Lower lobe of right lung (tissue), 2 donors: ENCODE data around the gene LLCFC1. TPM values are rescaled to one million over a fixed set of nuclear protein-coding genes. Genes with fewer than 3 reads are reported as not detected.
"Not testable (repeated sequence)": the region's sequence is repeated elsewhere in the genome, so short reads cannot be mapped to it uniquely, and the experiment has no call there.

ENCODE experiments used
- ATAC-seq, 2 donors: fragments of 200-7000 bp; cut with Tn5 transposase; one replicate each; pipeline ENCODE4 v1.9.1; 2020 to 2022; ENCODE audit warnings: mild to moderate bottlenecking in 2 of 2, moderate library complexity in 2 of 2
- DNase-seq: peaks from one replicate; pipeline ENCODE4 v3.0.0-alpha.2; 2020
- H3K27ac ChIP-seq: fragments of 200-600 bp; one replicate; pipeline ENCODE4 v1.8.0; 2022
- H3K27me3 ChIP-seq: fragments of 200-600 bp; one replicate; pipeline ENCODE4 v1.8.0; 2022; ENCODE audit warnings: low read depth
- H3K36me3 ChIP-seq: fragments of 200-600 bp; one replicate; pipeline ENCODE4 v1.8.0; 2022; ENCODE audit warnings: mild to moderate bottlenecking
- H3K4me1 ChIP-seq: fragments of 200-600 bp; one replicate; pipeline ENCODE4 v1.8.0; 2022
- H3K4me3 ChIP-seq: fragments of 200-600 bp; one replicate; pipeline ENCODE4 v1.8.0; 2022; ENCODE audit warnings: mild to moderate bottlenecking
- H3K9me3 ChIP-seq: fragments of 200-600 bp; one replicate; pipeline ENCODE4 v1.8.0; 2022
- intact Hi-C: fragments of 100-400 bp; cut with DNase I; formaldehyde crosslinking; loops from one replicate; pipeline ENCODE4 v1.11.0; 2022
- total RNA-seq: library from RNA; stranded (reverse); fragmentation: NEBNext Ultra II Directional; extraction: Animal tissue kit (Norgen Biotek cat#: 25700); gene quantifications from one replicate; pipeline ENCODE4 v1.2.1, GENCODE V29; 2021
- TF ChIP-seq, protein P1 (sequence below): fragments of 200-600 bp; IDR thresholded peaks from one replicate; pipeline ENCODE4 v1.8.0; 2022; ENCODE audit warnings: antibody characterized with exemption, mild to moderate bottlenecking
- donor health status: DM: no; HTN: yes; CAD: no; lungs with severe emphysema.

LLCFC1 gene
- total RNA-seq, 1 donor from 2014 or later: not detected

GRCh38 chr7:142968229-142968628 is 28.9 kb downstream of the LLCFC1 start:
- H3K4me1 ChIP-seq: no peaks in the 10 kb centered on the region
- no peak overlapping the region for H3K4me3 ChIP-seq
- H3K27ac ChIP-seq: no peak overlapping the region
- no peaks in the 10 kb centered on the region for H3K9me3 ChIP-seq
- intact Hi-C loops: no loop called here
- H3K27me3 ChIP-seq: no peaks in the 10 kb centered on the region
- DNase-seq (no peak), ATAC-seq (no peak)
- no peaks in the 10 kb centered on the region for H3K36me3 ChIP-seq
- TF ChIP-seq, protein P1, sequence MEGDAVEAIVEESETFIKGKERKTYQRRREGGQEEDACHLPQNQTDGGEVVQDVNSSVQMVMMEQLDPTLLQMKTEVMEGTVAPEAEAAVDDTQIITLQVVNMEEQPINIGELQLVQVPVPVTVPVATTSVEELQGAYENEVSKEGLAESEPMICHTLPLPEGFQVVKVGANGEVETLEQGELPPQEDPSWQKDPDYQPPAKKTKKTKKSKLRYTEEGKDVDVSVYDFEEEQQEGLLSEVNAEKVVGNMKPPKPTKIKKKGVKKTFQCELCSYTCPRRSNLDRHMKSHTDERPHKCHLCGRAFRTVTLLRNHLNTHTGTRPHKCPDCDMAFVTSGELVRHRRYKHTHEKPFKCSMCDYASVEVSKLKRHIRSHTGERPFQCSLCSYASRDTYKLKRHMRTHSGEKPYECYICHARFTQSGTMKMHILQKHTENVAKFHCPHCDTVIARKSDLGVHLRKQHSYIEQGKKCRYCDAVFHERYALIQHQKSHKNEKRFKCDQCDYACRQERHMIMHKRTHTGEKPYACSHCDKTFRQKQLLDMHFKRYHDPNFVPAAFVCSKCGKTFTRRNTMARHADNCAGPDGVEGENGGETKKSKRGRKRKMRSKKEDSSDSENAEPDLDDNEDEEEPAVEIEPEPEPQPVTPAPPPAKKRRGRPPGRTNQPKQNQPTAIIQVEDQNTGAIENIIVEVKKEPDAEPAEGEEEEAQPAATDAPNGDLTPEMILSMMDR: no peak

GRCh38 chr7:142969183-142969582 is 29.9 kb downstream of the LLCFC1 start:
- intact Hi-C loops: no loop called here
- TF ChIP-seq, protein P1: no peak
- Histone ChIP-seq H3K9me3 (no peaks in the 10 kb centered on the region), H3K27ac (no peak overlapping the region), H3K4me3 (no peak overlapping the region), H3K36me3 (no peaks in the 10 kb centered on the region), H3K4me1 (no peaks in the 10 kb centered on the region), H3K27me3 (no peaks in the 10 kb centered on the region)
- ATAC-seq: no peak
- DNase-seq: no peak

DNA sequence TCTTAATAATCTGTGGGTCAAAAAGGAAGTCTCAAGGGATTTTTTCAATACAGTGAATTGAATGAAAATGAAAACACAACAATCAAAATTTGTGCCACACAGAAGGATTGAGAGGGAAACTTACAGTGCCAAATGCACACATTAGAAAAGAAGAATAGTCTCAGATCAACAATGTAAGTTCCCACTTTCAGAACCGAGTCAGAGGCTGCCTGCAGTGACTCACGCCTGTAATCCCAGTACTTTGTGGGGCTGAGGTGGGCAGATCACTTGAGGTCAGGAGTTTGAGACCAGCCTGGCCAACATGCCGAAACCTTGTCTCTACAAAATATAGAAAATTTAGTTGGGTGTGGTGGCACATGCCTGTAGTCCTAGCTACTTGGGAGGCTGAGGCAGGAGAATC is 35.3 kb downstream of the LLCFC1 start:
- TF ChIP-seq, protein P1: no peak
- intact Hi-C loops: no loop called here
- no peak for ATAC-seq

GRCh38 chr7:142978402-142978801 is 39.1 kb downstream of the LLCFC1 start:
- intact Hi-C loops, H3K36me3 ChIP-seq, H3K9me3 ChIP-seq, H3K4me1 ChIP-seq, H3K4me3 ChIP-seq, DNase-seq, H3K27ac ChIP-seq, ATAC-seq, H3K27me3 ChIP-seq: not testable (repeated sequence)

More for the DNA sequence above, 35.3 kb downstream of the LLCFC1 start:
- Histone ChIP-seq H3K36me3 (no peaks in the 10 kb centered on the region), H3K9me3 (no peaks in the 10 kb centered on the region), H3K4me1 (no peaks in the 10 kb centered on the region), H3K27me3 (no peaks in the 10 kb centered on the region), H3K4me3 (no peak overlapping the region), H3K27ac (no peak overlapping the region)
- DNase-seq: no peak

DNA sequence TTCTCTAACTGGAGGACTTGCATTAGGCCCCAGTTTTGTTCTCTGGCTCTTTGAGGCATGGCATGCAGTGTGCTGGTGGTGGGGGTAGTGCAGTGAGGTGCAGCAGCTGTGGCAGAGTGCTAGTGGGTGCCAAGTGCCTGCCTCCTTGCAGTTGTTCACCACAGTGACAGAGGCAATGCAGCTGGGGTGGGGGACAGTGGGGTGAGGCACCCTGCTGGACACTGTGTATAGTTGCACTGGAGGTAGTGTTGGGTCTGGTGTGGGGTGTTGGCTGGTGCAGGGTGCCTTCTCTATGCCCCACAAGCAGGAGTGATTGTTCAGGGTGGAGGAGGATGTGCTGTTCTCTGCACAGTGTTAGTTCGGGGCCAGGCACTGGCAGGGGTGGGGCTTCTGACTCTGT is 44.5 kb downstream of the LLCFC1 start:
- TF ChIP-seq, protein P1: no peak
- H3K27me3 ChIP-seq: no peaks in the 10 kb centered on the region
- ATAC-seq: peak in 1 of 2 donors; percentile 32

DNA sequence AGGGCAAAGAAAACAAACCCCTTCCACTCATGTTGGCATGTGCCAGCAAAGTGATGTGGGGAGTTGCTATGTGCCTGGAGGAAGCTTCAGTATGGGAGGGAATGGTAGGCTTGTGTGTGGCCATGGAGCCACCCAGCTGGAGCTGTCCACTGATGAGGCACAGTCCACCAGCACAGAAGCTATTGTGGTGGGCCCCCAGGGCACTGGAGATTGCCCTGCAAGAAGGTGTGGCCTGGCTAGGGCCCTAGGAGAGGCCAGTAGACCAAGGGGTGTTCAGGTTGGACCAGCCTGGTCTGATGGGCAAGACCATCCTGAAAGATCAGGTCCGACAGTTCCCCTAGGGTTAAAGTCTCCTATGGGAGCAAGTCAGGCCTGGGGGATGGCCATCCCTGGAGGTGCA is 45.0 kb downstream of the LLCFC1 start:
- TF ChIP-seq, protein P1: no peak
- H3K4me1 ChIP-seq: no peaks in the 10 kb centered on the region
- no peaks in the 10 kb centered on the region for H3K9me3 ChIP-seq
- intact Hi-C loops: no loop called here
- no peak overlapping the region for H3K27ac ChIP-seq
- H3K27me3 ChIP-seq: no peaks in the 10 kb centered on the region
- ATAC-seq (no peak), DNase-seq (no peak)
- no peaks in the 10 kb centered on the region for H3K36me3 ChIP-seq
- no peak overlapping the region for H3K4me3 ChIP-seq

More for the DNA sequence above, 44.5 kb downstream of the LLCFC1 start:
- DNase-seq: no peak
- Histone ChIP-seq H3K4me1 (no peaks in the 10 kb centered on the region), H3K9me3 (no peaks in the 10 kb centered on the region), H3K36me3 (no peaks in the 10 kb centered on the region), H3K27ac (no peak overlapping the region), H3K4me3 (no peak overlapping the region)
- intact Hi-C loops: no loop called here

Other genes starting within 250 kb of the LLCFC1 start
- not detected for gene PRSS1, start 190.0 kb upstream of the LLCFC1 start, total RNA-seq
- gene PRSS2, start 168.5 kb upstream of the LLCFC1 start, total RNA-seq: not detected
- gene EPHB6, start 84.4 kb upstream of the LLCFC1 start, total RNA-seq: 12.2 TPM
- gene TRPV6, start 53.7 kb upstream of the LLCFC1 start, total RNA-seq: 0.21 TPM
- not detected for gene TRPV5, start 5.7 kb upstream of the LLCFC1 start, total RNA-seq
- gene KEL, start 22.9 kb downstream of the LLCFC1 start, total RNA-seq: 1.6 TPM
- gene OR9A2, start 87.6 kb downstream of the LLCFC1 start, total RNA-seq: not detected
- gene OR6V1, start 112.9 kb downstream of the LLCFC1 start, total RNA-seq: not detected
- gene PIP, start 192.6 kb downstream of the LLCFC1 start, total RNA-seq: 12.6 TPM
- not detected for gene TAS2R39, start 243.9 kb downstream of the LLCFC1 start, total RNA-seq